Measurements from ENCODE around the gene SDSL.

The SDSL gene

GRCh38 chr12:113384778-113385177, 37.4 kb upstream of the SDSL start:
- TF ChIP-seq CTCF (IDR thresholded peaks at IDR 0.05; ENCODE audit: low read depth, low read length) = no peak
- H3K4me3 ChIP-seq (ENCODE audit: low read depth, low read length) = no peak overlapping the region

DNA sequence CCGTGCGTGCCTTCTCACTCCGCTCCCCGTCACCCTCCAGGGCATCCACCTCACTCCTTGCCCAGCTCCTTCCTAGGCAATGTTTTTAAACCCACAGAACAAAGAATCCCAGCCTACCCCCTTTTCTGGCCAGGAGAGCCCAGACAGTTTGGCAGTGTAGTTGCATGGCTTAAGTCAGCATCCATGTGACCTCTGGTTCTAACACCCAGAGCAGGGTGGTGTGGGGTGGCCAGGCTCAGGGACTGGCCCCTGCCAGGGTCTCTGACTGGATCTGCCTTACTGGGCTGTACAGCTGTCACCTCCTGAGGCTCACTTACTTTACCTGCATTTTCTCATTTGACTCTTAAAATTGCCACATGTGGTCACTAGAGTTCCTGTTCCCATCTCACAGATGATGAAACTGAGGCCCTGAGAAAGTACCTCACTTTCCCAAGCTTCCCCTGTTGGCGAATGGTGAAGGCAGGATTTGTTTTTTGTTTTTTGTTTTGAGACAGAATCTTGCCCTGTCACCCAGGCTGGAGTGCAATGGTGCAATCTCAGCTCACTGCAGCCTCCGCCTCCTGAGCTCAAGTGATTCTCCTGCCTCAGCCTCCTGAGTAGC, 36.8 kb upstream of the SDSL start:
- TF ChIP-seq CTCF (IDR thresholded peaks at IDR 0.05; ENCODE audit: low read depth, low read length) = no peak
- no peak overlapping the region for H3K4me3 ChIP-seq (ENCODE audit: low read depth, low read length)

DNA sequence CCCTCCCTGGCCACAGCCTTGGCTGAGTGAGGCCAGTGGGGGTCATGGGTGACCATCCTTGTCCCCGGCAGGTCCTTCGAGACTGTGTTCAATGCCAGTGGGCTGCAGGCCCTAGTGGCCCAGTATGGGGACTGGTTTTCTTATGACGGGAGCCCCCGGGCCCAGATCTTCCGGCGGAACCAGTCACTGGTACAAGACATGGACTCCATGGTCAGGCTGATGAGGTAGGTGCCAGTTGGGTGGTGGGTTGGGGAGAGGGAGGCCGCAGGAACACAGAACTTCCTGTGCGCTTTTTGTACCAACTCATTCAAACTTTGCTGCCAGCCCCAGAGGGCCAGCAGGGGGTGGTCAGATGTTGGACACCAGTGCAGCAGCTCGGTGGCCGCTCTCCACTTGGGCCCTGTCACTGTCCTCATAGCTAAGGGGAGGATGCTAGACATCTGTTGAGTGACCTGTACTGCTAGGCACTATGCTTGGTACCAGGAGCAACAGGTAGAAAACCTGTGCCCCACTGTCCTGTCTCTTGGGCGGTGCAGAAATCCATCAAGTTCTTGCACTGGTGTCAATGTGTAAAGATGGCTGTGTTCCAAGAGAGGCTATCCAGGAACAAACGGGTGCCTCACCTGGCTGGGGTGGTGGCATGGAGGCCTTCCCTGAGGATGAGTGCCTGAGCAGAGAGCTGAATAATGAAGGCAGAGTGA, 35.2 kb upstream of the SDSL start:
- no peak overlapping the region for H3K4me3 ChIP-seq (ENCODE audit: low read depth, low read length)
- TF ChIP-seq CTCF (IDR thresholded peaks at IDR 0.05; ENCODE audit: low read depth, low read length) = no peak

GRCh38 chr12:113387631-113388030, 34.5 kb upstream of the SDSL start:
- TF ChIP-seq CTCF (IDR thresholded peaks at IDR 0.05; ENCODE audit: low read depth, low read length) = no peak

DNA sequence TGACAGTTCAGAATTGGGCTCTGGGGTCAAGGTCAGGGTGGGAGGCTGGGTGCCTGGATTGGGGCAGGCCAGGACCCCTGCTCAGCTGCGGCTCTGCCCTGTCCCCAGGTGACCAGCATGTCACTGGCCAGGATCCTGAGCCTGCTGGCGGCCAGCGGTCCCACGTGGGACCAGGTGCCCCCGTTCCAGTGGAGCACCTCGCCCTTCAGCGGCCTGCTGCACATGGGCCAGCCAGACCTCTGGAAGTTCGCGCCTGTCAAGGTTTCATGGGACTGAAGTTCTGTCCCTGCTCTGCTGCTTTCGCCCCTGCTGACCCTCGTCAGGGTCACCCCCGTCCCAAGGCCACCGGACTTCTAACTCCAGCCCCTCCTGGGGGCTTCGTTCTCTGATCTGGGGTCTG, 33.8 kb upstream of the SDSL start:
- no peak overlapping the region for H3K4me3 ChIP-seq (ENCODE audit: low read depth, low read length)
- no peak for TF ChIP-seq CTCF (IDR thresholded peaks at IDR 0.05; ENCODE audit: low read depth, low read length)

More at GRCh38 chr12:113387631-113388030, 34.5 kb upstream of the SDSL start:
- H3K4me3 ChIP-seq (ENCODE audit: low read depth, low read length) = no peak overlapping the region

DNA sequence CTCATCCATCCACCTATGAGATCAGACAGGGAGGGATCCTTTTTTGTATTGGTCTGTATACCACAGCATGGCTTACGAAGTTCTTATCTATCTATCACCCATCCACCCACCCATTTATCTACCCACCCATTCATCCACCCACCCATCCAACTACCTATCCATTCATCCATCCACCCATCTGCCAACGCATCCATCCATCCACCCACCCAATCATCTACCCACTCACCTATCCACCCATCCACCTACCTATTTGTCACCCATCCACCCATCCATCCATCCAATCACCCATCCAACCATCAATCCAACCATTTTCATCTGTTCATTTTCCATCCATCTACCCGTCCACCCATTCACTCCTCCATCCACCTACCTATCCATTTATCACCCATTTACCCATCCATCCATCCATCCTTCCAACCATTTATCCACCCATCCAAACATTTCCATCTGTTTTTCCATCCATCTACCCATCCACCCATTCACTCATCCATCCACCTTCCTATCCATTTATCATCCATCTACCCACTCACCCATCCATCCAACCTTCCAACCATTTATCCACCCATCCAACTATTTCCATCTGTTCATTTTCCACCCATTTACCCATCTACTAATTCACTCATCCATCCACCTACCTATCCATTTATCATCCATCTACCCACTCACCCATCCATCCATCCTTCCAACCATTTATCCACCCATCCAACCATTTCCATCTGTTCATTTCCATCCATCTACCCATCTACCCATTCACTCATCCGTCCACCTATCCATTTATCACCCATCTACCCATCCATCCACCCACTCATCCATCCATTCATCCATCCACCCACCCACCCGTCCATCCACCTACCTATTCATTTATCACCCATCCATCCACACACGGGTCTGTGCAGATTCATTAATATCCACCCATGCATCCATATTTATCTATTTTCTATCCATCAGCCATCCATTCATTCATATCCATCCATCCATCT, 31.8 kb upstream of the SDSL start:
- no peak overlapping the region for H3K4me3 ChIP-seq (ENCODE audit: low read depth, low read length)
- no peak for TF ChIP-seq CTCF (IDR thresholded peaks at IDR 0.05; ENCODE audit: low read depth, low read length)
